AG08395 (cell line): ENCODE results near the gene C5orf46.
"Not testable (repeated sequence)": the region's sequence is repeated elsewhere in the genome, so short reads cannot be mapped to it uniquely, and the experiment has no call there.

Experiments
- DNase-seq: peaks from one replicate; pipeline ENCODE4 v3.0.0; 2012; ENCODE audit warnings: mixed read lengths, low spot score

The C5orf46 gene

GRCh38 chr5:147893820-147894219 is 12.5 kb downstream of the C5orf46 start:
- no peak for DNase-seq

- DNase-seq: no peak
These were observed 13.5 kb downstream of the C5orf46 start for GRCh38 chr5:147892696-147893296.

- no peak for DNase-seq
These were observed 18.4 kb downstream of the C5orf46 start for GRCh38 chr5:147887930-147888329.

- DNase-seq: no peak
These were observed 19.2 kb downstream of the C5orf46 start for GRCh38 chr5:147887026-147887627.

- no peak for DNase-seq
These were observed 23.6 kb downstream of the C5orf46 start for GRCh38 chr5:147882586-147883313.

- DNase-seq: no peak
These were observed 25.9 kb downstream of the C5orf46 start for GRCh38 chr5:147880487-147880886.

- no peak for DNase-seq
These were observed 26.6 kb downstream of the C5orf46 start for GRCh38 chr5:147879784-147880183.

GRCh38 chr5:147878066-147878759 is 28.1 kb downstream of the C5orf46 start, which contains the start of gene SCGB3A2:
Gene SCGB3A2, plus strand, starts transcription at chr5:147878711. Its CDS starts 93 bp downstream, at chr5:147878804.
- DNase-seq: no peak

GRCh38 chr5:147876626-147877025 is 29.7 kb downstream of the C5orf46 start:
- no peak for DNase-seq

GRCh38 chr5:147876141-147876540 is 30.2 kb downstream of the C5orf46 start:
- DNase-seq: no peak

GRCh38 chr5:147874910-147875367 is 31.4 kb downstream of the C5orf46 start:
- no peak for DNase-seq

GRCh38 chr5:147874118-147874875 is 32.0 kb downstream of the C5orf46 start:
- not testable (repeated sequence) for DNase-seq

GRCh38 chr5:147872744-147873435 is 33.4 kb downstream of the C5orf46 start:
- DNase-seq: not testable (repeated sequence)

- DNase-seq: not testable (repeated sequence)
These were observed 34.3 kb downstream of the C5orf46 start for GRCh38 chr5:147871980-147872549.

GRCh38 chr5:147869892-147870291 is 36.4 kb downstream of the C5orf46 start:
- DNase-seq: not testable (repeated sequence)

- DNase-seq: no peak
These were observed 37.2 kb downstream of the C5orf46 start for GRCh38 chr5:147869112-147869511.

GRCh38 chr5:147863454-147864158 is 42.7 kb downstream of the C5orf46 start:
- DNase-seq: no peak

GRCh38 chr5:147860641-147861025 is 45.7 kb downstream of the C5orf46 start:
- no peak for DNase-seq

GRCh38 chr5:147859962-147860640 is 46.2 kb downstream of the C5orf46 start:
- DNase-seq: no peak
